Measurements from ENCODE around the gene SFN.

SFN gene

GRCh38 chr1:26822737-26823395 lies 40.1 kb upstream of the SFN start:
- Histone ChIP-seq H3K4me3 (ENCODE audit: low read length) (no peak overlapping the region), H4K20me1 (ENCODE audit: insufficient read depth, low read length) (no peaks in the 10 kb centered on the region), H3K4me2 (ENCODE audit: low read length) (no peak overlapping the region), H3K4me1 (ENCODE audit: low read length) (peaks cover 23% of the 10 kb centered on the region), H3K79me2 (ENCODE audit: low read length) (peaks cover 16% of the 10 kb centered on the region), H3K27ac (ENCODE audit: low read length) (no peak overlapping the region), H3K27me3 (ENCODE audit: low read depth, low read length) (no peaks in the 10 kb centered on the region), H3K36me3 (replicated peaks; ENCODE audit: low read depth, low read length) (no peaks in the 10 kb centered on the region), H3K9ac (ENCODE audit: low read length) (no peak overlapping the region), H2AFZ (ENCODE audit: low read depth, low read length) (no peak overlapping the region), H3K9me3 (ENCODE audit: insufficient read depth, low read length) (no peaks in the 10 kb centered on the region)
- TF ChIP-seq CTCF (IDR thresholded peaks at IDR 0.05; ENCODE audit: low read depth, low read length) (no peak), EZH2phosphoT487 (IDR thresholded peaks at IDR 0.05; ENCODE audit: low read depth) (no peak)

GRCh38 chr1:26824731-26825130 lies 38.2 kb upstream of the SFN start:
- no peak overlapping the region for H3K4me3 ChIP-seq (ENCODE audit: low read length)
- no peak for TF ChIP-seq CTCF (IDR thresholded peaks at IDR 0.05; ENCODE audit: low read depth, low read length)
- H2AFZ ChIP-seq (ENCODE audit: low read depth, low read length), result no peak overlapping the region
- H3K4me1 ChIP-seq (ENCODE audit: low read length), result peaks cover 35% of the 10 kb centered on the region
- H3K4me2 ChIP-seq (ENCODE audit: low read length), result no peak overlapping the region
- peaks cover 34% of the 10 kb centered on the region for H3K79me2 ChIP-seq (ENCODE audit: low read length)
- no peaks in the 10 kb centered on the region for H3K27me3 ChIP-seq (ENCODE audit: low read depth, low read length)
- no peaks in the 10 kb centered on the region for H3K9me3 ChIP-seq (ENCODE audit: insufficient read depth, low read length)
- H4K20me1 ChIP-seq (ENCODE audit: insufficient read depth, low read length), result peaks cover 7% of the 10 kb centered on the region
- peaks cover 9% of the 10 kb centered on the region for H3K36me3 ChIP-seq (replicated peaks; ENCODE audit: low read depth, low read length)
- no peak overlapping the region for H3K9ac ChIP-seq (ENCODE audit: low read length)
- H3K27ac ChIP-seq (ENCODE audit: low read length), result no peak overlapping the region

- peaks cover 22% of the 10 kb centered on the region for H3K4me1 ChIP-seq (ENCODE audit: low read length)
- no peaks in the 10 kb centered on the region for H3K9me3 ChIP-seq (ENCODE audit: insufficient read depth, low read length)
- peak within 1 kb of the TSS; percentile 98 for H2AFZ ChIP-seq (ENCODE audit: low read depth, low read length)
- peak within 1 kb of the TSS; percentile 91 for H3K9ac ChIP-seq (ENCODE audit: low read length)
- peaks cover 17% of the 10 kb centered on the region for H3K36me3 ChIP-seq (replicated peaks; ENCODE audit: low read depth, low read length)
- H3K79me2 ChIP-seq (ENCODE audit: low read length), result peaks cover 50% of the 10 kb centered on the region
- H3K27ac ChIP-seq (ENCODE audit: low read length), result peak within 1 kb of the TSS; percentile 34
- peak within 1 kb of the TSS; percentile 97 for H3K4me2 ChIP-seq (ENCODE audit: low read length)
- H3K27me3 ChIP-seq (ENCODE audit: low read depth, low read length), result no peaks in the 10 kb centered on the region
- peak within 1 kb of the TSS; percentile 97 for H3K4me3 ChIP-seq (ENCODE audit: low read length)
- TF ChIP-seq EZH2phosphoT487 (IDR thresholded peaks at IDR 0.05; ENCODE audit: low read depth) (no peak), CTCF (IDR thresholded peaks at IDR 0.05; ENCODE audit: low read depth, low read length) (peak; percentile 24)
- H4K20me1 ChIP-seq (ENCODE audit: insufficient read depth, low read length), result peaks cover 7% of the 10 kb centered on the region
Measured at GRCh38 chr1:26826261-26827105, 36.5 kb upstream of the SFN start, which contains the start of gene ZDHHC18. Gene ZDHHC18, plus strand, starts transcription at chr1:26826688. Its CDS starts 117 bp downstream, at chr1:26826805.

GRCh38 chr1:26827106-26827604 lies 35.8 kb upstream of the SFN start:
- H2AFZ ChIP-seq (ENCODE audit: low read depth, low read length), result no peak overlapping the region
- H3K4me1 ChIP-seq (ENCODE audit: low read length), result peaks cover 24% of the 10 kb centered on the region
- H4K20me1 ChIP-seq (ENCODE audit: insufficient read depth, low read length), result peaks cover 7% of the 10 kb centered on the region
- peaks cover 55% of the 10 kb centered on the region for H3K79me2 ChIP-seq (ENCODE audit: low read length)
- peak overlapping the region; percentile 80 for H3K9ac ChIP-seq (ENCODE audit: low read length)
- H3K36me3 ChIP-seq (replicated peaks; ENCODE audit: low read depth, low read length), result peaks cover 17% of the 10 kb centered on the region
- peak overlapping the region; percentile 90 for H3K4me2 ChIP-seq (ENCODE audit: low read length)
- H3K27me3 ChIP-seq (ENCODE audit: low read depth, low read length), result no peaks in the 10 kb centered on the region
- TF ChIP-seq EZH2phosphoT487 (IDR thresholded peaks at IDR 0.05; ENCODE audit: low read depth), result no peak
- no peak for TF ChIP-seq CTCF (IDR thresholded peaks at IDR 0.05; ENCODE audit: low read depth, low read length)
- 0 out of 2 replicates have a peak overlapping the region, but pooled peaks have one; percentile 26 for H3K27ac ChIP-seq (ENCODE audit: low read length)
- H3K4me3 ChIP-seq (ENCODE audit: low read length), result peak overlapping the region; percentile 97
- H3K9me3 ChIP-seq (ENCODE audit: insufficient read depth, low read length), result no peaks in the 10 kb centered on the region

All from OCI-LY3 (cell line).